MCF 10A (cell line): ENCODE data around the gene FAT1. TPM values are rescaled to one million over a fixed set of nuclear protein-coding genes. Genes with fewer than 3 reads are reported as not detected.

ENCODE experiments used
- BruUV-seq: library from RNA; stranded (reverse); fragments of 400-500 nt; replicated peaks from 2 replicates; lab custom pipeline; 2021; lab: Mats Ljungman, UMichigan
- CTCF ChIA-PET: fragments of 300-600 bp; sonication (Branson Sonifier 250); formaldehyde crosslinking; extraction: SDS; loops from one replicate; lab custom pipeline; 2021; ENCODE audit warnings: antibody characterized with exemption, inconsistent platforms; lab: Yijun Ruan, JAX
- POLR2A ChIA-PET: fragments of 300-600, 350-650 bp; sonication (Branson Sonifier 250); formaldehyde crosslinking; extraction: SDS; loops from one replicate; lab custom pipeline; 2020; ENCODE audit warnings: antibody characterized with exemption, inconsistent platforms; lab: Yijun Ruan, JAX
- DNase-seq: peaks from one replicate; pipeline ENCODE4 v3.0.0-alpha.2; 2018; ENCODE audit not compliant: unreplicated experiment
- H3K27ac Mint-ChIP-seq: one replicate; pipeline ENCODE4 v1.8.0; 2022; ENCODE audit warnings: mild to moderate bottlenecking, low read depth, mixed read lengths; ENCODE audit not compliant: unreplicated experiment
- H3K27me3 Mint-ChIP-seq: one replicate; pipeline ENCODE4 v1.8.0; 2022; ENCODE audit warnings: mixed read lengths; ENCODE audit not compliant: insufficient read depth, unreplicated experiment
- H3K36me3 Mint-ChIP-seq: one replicate; pipeline ENCODE4 v1.8.0; 2022; ENCODE audit warnings: mild to moderate bottlenecking, moderate library complexity, mixed read lengths; ENCODE audit not compliant: insufficient read depth, unreplicated experiment
- H3K4me1 Mint-ChIP-seq: one replicate; pipeline ENCODE4 v1.8.0; 2022; ENCODE audit warnings: mixed read lengths; ENCODE audit not compliant: insufficient read depth, unreplicated experiment
- H3K4me3 Mint-ChIP-seq: one replicate; pipeline ENCODE4 v1.8.0; 2022; ENCODE audit warnings: mild to moderate bottlenecking, moderate library complexity, mixed read lengths; ENCODE audit not compliant: unreplicated experiment
- H3K9me3 Mint-ChIP-seq: one replicate; pipeline ENCODE4 v1.8.0; 2022; ENCODE audit warnings: mixed read lengths; ENCODE audit not compliant: unreplicated experiment
- intact Hi-C: fragments of 100-400 bp; cut with micrococcal nuclease; formaldehyde crosslinking; loops from 2 replicates; pipeline ENCODE4 v1.14.1; 2022
- total RNA-seq: library from RNA; stranded (reverse); gene quantifications from 2 replicates; pipeline ENCODE4 v1.2.3, GENCODE V29; 2022
- TF ChIP-seq, protein P1 (sequence below): fragments of 200-600 bp; IDR thresholded peaks from one replicate; pipeline ENCODE4 v1.8.0; 2022; ENCODE audit warnings: antibody characterized with exemption, mild to moderate bottlenecking; ENCODE audit not compliant: unreplicated experiment

FAT1 gene
- total RNA-seq, 1 experiment from 2014 or later = 165 TPM

DNA sequence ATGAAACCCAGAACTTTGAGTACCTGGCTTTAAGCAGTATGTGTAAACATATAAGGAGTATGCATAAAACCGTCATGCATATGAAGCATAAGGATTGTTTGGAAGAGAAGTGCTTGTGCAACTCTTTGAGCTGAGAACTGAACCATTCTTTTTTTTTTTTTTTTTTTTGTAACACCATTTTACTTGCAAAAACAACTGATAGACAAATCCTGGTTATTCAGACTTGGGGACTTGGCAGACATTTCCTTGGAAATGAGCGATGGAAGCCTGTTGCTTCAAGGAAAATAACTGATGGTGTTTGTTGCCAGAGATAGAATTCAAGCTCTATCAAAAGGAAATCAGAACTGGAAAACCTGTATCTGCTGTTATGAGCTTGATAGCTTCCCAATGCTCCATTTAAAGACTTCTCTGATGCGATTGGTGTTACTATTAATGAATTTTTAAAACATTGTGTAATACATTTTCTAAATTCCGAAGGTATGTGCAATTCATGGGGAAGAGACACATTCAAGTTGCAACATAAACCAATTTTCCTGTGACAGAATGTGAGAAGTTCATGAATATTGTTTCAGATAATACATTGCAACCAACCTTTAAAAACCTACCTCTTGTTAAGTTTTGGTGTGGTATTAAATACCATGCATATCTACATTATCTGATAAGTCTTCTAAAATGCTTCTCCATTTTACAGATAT is 47.0 kb upstream of the FAT1 start:
- no TSS peak for BruUV-seq
- TF ChIP-seq, protein P1, sequence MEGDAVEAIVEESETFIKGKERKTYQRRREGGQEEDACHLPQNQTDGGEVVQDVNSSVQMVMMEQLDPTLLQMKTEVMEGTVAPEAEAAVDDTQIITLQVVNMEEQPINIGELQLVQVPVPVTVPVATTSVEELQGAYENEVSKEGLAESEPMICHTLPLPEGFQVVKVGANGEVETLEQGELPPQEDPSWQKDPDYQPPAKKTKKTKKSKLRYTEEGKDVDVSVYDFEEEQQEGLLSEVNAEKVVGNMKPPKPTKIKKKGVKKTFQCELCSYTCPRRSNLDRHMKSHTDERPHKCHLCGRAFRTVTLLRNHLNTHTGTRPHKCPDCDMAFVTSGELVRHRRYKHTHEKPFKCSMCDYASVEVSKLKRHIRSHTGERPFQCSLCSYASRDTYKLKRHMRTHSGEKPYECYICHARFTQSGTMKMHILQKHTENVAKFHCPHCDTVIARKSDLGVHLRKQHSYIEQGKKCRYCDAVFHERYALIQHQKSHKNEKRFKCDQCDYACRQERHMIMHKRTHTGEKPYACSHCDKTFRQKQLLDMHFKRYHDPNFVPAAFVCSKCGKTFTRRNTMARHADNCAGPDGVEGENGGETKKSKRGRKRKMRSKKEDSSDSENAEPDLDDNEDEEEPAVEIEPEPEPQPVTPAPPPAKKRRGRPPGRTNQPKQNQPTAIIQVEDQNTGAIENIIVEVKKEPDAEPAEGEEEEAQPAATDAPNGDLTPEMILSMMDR = no peak
- H3K27me3 Mint-ChIP-seq = no peaks in the 10 kb centered on the region
- peaks cover 8% of the 10 kb centered on the region for H3K9me3 Mint-ChIP-seq
- H3K4me1 Mint-ChIP-seq = peaks cover 13% of the 10 kb centered on the region
- H3K4me3 Mint-ChIP-seq = no peak overlapping the region
- peak; percentile 72 for DNase-seq
- ChIA-PET CTCF (interaction anchor here (0.5 to 0.8 kb wide), 4 partner anchors 21 to 711 kb away, joined by 3 read pairs; no protein-coding TSS in a partner anchor), POLR2A (interaction anchor here (0.7 to 2.3 kb wide), 5 partner anchors 11 to 140 kb away, joined by 3 to 9 read pairs (median 4); no protein-coding TSS in a partner anchor)
- intact Hi-C loops = loop anchor here (5.0 kb wide), 1 partner anchor 67 kb away; no protein-coding TSS in a partner anchor
- peak overlapping the region; percentile 47 for H3K27ac Mint-ChIP-seq
- no peaks in the 10 kb centered on the region for H3K36me3 Mint-ChIP-seq

DNA sequence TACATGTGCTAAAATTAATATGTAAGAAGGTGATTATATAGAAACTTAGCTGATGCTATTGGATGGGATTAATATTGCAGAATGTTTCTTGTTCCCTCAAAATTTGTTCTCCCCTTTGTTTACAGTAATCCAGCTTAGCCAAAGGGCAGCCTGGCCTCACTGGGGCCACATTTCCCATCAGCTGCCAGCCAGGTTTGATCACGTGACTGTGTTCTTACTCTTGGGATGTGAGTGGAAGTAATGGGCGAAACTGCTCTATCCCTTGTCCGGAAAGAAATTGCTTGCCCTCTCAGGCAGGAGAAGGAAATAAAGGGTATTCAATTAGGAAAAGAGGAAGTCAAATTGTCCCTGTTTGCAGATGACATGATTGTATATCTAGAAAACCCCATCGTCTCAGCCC is 44.1 kb upstream of the FAT1 start:
- no peak overlapping the region for H3K27ac Mint-ChIP-seq
- TF ChIP-seq, protein P1 = no peak
- POLR2A ChIA-PET = interaction anchor here (0.9 kb wide), 1 partner anchor 38 kb away, joined by 5 read pairs; no protein-coding TSS in a partner anchor

DNA sequence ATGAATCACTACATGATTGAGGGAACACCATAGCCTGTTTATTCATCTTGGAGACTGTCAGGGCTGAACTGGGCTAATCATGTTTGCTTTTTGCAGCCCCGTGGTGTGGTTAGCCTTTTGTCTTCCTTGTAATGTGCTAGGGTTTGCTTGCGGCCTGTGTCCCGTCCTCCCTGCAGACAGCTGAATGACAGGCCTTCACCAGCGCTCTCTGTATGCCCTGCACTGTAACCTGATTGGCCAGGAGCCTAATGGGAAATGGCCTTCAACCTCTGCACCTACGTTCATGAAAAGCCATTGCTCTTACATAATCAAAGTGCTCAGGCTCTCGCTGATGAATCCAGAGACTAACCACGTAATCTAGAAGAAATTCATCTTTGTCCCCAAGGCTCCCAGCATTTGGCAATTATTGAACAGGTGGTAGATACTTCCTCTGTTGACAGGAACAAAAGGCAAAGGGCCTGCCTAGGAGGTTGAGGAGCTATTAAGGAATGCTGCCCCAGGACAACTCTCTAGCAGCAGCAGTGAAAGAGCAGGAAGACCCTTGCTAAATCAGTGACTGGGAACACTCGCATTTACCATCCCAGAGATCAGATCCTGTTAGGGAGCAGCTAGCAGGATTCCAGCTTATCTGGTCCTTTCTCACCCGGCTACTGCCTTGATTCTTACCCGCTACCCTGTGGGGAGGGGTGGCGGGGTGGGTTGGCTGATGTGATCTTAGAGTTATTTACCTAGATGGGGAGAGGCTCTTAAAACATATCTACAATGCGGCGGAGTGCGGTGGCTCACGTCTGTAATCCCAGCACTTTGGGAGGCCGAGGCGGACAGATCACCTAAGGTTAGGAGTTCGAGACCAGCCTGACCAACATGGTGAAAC is 42.3 kb upstream of the FAT1 start:
- TF ChIP-seq, protein P1 = no peak
- intact Hi-C loops = loop anchor here (2.0 to 10.0 kb wide), 3 partner anchors 29 to 159 kb away; no protein-coding TSS in a partner anchor
- no peaks in the 10 kb centered on the region for H3K9me3 Mint-ChIP-seq
- BruUV-seq = no TSS peak
- peak overlapping the region; percentile 60 for H3K4me3 Mint-ChIP-seq
- peaks cover 21% of the 10 kb centered on the region for H3K4me1 Mint-ChIP-seq
- CTCF ChIA-PET = interaction anchor here (0.6 to 1.2 kb wide), 6 partner anchors 13 to 150 kb away, joined by 3 to 4 read pairs (median 3); no protein-coding TSS in a partner anchor
- no peaks in the 10 kb centered on the region for H3K36me3 Mint-ChIP-seq
- no peaks in the 10 kb centered on the region for H3K27me3 Mint-ChIP-seq
- peak; percentile 56 for DNase-seq
- POLR2A ChIA-PET = interaction anchor here (0.6 to 2.4 kb wide), 5 partner anchors 30 to 156 kb away, joined by 3 to 18 read pairs (median 9); partner anchors contain the start of gene FAT1
- H3K27ac Mint-ChIP-seq = peak overlapping the region; percentile 88

More for the DNA sequence above, 44.1 kb upstream of the FAT1 start:
- H3K9me3 Mint-ChIP-seq = no peaks in the 10 kb centered on the region
- no peaks in the 10 kb centered on the region for H3K36me3 Mint-ChIP-seq
- DNase-seq = no peak
- no peak overlapping the region for H3K4me3 Mint-ChIP-seq
- intact Hi-C loops = loop anchor here (10.0 kb wide), 1 partner anchor 157 kb away; no protein-coding TSS in a partner anchor
- no peaks in the 10 kb centered on the region for H3K27me3 Mint-ChIP-seq
- CTCF ChIA-PET = no interaction called here
- peaks cover 22% of the 10 kb centered on the region for H3K4me1 Mint-ChIP-seq
- no TSS peak for BruUV-seq
